Adipose tissue (tissue), 3 donors: ENCODE measurements around the gene SERPINB1. TPM values are rescaled to one million over a fixed set of nuclear protein-coding genes. Genes with fewer than 3 reads are reported as not detected.

Experiments
- H3K27ac ChIP-seq: one replicate; pipeline ENCODE4 v1.5.1; 2013; ENCODE audit warnings: low read depth, low read length
- WGBS, 3 donors: extraction: QIAGEN DNeasy Blood & Tissue Kit; methylation state at CpG; one replicate each; pipeline ENCODE4 v1.1.7; 2013; 5-methylcytosine and 5-hydroxymethylcytosine counted together
- polyA plus RNA-seq, 3 donors: library from polyadenylated mRNA; stranded (reverse); fragments of 200-250 nt; gene quantifications; one replicate each; pipeline ENCODE4 v1.2.3, GENCODE V29; 2013
- donor health status: healthy with polysubstance abuse.
- donor health status: Bipolar disorder and iron deficiency.
- donor health status: healthy.

The SERPINB1 gene
- polyA plus RNA-seq, 3 donors, result 54.0 to 299 (median 65.1) TPM

DNA sequence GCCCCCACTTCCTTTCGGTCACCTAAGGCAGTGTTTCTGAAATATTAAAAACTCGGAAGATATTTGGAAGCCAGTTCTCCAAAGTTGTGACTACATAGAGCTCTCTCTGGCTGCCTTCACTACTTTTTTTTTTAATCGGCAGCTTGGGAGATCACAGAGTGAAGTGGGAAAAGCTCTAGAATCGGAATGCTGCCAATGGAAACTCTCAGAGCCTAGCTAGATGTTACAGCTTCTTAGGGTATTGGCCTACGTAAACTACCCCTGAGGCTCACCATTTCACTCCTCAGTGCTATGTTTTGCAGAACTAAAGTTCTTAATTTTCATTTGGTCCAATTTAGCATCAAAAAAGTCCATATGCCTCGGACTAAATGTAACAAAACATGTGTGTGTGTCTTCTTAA lies 14.5 kb downstream of the SERPINB1 start:
- no peak overlapping the region for H3K27ac ChIP-seq
- WGBS, 3 donors, result 76 to 84% (median 84%) methylated on average over 6 of the region's 6 CpGs

DNA sequence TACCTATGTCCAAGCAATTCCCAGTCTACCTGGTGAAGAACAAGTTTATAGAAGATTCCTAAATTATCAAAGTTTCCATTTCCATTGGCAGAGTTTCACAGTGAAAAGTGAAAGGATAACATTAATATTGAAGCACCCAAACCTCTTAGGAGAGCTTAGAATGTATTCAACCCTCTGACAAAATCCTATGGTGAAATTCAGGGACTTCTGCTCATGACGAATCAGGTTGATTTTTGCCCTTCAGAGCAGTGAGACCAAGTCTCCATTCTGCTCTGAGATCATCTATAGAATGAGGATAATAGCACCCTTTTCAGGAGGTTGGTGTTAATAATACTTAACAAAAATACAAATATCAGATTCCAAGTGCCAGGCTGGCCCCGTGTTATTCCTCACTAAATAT lies 15.5 kb downstream of the SERPINB1 start:
- H3K27ac ChIP-seq, result no peak overlapping the region
- 62 to 78% (median 75%) methylated on average over 2 of the region's 2 CpGs for WGBS, 3 donors

DNA sequence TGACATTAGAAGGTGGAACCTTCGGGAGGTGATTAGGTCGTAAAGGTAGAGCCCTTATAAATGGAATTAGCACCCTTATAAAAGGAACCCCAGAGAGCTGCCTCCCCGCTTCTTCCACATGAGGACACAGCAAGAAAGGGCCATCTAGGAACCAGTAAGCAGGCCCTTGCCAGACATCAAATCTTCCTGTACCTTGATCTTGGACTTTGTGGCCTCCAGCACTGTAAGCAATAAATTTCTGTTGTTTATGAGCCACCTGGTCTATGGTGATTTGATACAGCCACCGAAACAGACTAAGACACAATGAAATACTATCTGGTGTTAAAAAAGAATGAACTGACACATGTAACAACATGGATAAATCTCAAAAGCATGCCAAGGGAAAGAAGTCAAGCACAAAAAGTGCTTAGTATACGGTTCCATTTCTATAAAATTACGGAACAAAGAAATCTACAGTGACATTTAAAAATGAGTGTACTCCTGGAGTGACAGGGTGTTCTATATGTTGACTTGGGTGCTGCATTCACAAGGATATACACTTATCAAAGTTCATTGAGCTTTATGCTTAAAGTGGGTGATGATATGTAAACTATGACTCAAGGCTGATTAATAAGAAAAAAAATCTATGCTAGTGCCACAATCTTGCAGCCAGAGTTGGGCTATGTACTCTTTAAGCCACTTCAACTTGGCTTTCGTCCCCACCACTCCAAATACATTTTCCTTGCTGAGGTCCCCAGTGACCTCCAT lies 18.4 kb downstream of the SERPINB1 start:
- H3K27ac ChIP-seq, result no peak overlapping the region
- WGBS, 3 donors, result 92 to 95% (median 93%) methylated on average over 7 of the region's 7 CpGs

DNA sequence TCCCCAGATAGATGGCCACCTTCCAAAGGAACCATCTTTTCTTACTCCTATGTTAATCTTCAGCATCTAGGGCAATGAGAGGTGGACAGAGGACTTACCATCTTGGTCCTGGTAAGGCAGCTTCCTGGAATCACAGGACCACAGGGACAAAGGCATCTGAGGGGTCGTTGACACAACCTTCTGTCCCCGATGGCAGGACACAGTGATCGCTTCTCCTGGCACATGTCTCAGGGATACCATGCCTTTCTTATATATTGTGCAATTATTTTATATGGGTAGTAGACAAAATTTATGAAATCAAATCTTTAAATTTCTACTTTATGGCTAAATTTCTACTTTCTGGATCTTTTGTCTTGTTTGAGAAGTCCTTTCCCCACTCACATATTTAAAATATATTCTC lies 20.1 kb downstream of the SERPINB1 start:
- 83 to 94% (median 94%) methylated on average over 3 of the region's 3 CpGs for WGBS, 3 donors

DNA sequence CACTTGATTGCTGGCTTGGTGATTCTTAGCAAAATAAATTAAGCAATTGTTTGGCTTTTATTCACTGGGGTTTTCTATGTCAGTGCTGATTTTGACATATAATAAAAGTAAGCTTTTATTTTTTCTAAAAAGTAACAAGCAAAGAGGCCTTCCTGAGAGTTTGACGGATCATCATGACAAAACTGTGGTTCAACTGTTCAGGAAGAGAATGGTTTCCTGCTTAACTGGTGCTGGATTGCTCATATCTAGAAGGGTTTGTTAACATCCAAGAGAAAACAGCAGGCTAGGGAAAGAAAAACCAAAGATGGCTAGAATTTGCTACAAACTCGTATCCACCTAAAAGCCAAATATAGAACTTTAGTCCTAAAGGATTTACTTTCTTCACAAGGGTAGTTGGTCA lies 21.2 kb downstream of the SERPINB1 start:
- 41 to 83% (median 52%) methylated on average over 2 of the region's 2 CpGs for WGBS, 3 donors
- H3K27ac ChIP-seq, result no peak overlapping the region

More for the DNA sequence above, 20.1 kb downstream of the SERPINB1 start:
- H3K27ac ChIP-seq, result no peak overlapping the region

DNA sequence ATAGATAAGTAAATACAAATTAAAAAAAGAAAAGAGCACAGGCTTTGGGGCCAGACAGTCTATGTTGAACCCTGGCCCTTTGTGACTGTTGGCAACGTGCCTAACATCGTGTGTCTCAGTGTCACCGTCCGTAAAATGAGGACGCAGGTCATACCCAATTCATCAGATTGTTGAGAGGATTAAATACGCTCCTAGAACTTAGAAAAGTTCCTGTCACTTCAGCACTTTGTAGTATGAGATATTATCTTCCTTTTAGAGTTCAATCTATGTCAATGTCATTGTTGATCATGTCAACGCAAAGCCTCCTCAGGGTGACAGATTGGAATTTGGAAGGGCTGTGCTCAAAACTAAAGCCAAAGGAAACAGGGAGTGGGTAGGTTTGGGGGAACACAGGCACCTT lies 21.7 kb downstream of the SERPINB1 start:
- 41 to 69% (median 43%) methylated on average over 7 of the region's 7 CpGs for WGBS, 3 donors
- no peak overlapping the region for H3K27ac ChIP-seq

DNA sequence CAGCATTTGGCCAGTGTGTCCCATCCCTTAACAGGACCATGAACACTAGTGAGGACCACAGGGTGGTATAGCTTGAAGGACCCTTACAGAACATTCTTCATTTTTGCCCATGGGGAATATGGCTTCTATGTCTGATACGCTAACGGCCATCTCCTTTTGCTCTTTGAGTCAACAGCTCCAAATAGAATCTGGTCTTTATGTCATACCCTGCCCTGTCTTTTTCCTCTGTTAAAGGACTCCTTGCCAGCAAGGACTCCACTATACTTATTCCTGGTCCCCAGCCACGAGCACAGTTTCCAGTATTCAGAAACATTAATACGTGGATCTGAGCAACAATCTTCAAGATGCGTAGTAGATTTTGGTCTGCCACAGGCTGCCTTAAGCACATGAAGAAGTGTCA lies 22.5 kb downstream of the SERPINB1 start:
- 73 to 94% (median 86%) methylated on average over 5 of the region's 5 CpGs for WGBS, 3 donors
- no peak overlapping the region for H3K27ac ChIP-seq

DNA sequence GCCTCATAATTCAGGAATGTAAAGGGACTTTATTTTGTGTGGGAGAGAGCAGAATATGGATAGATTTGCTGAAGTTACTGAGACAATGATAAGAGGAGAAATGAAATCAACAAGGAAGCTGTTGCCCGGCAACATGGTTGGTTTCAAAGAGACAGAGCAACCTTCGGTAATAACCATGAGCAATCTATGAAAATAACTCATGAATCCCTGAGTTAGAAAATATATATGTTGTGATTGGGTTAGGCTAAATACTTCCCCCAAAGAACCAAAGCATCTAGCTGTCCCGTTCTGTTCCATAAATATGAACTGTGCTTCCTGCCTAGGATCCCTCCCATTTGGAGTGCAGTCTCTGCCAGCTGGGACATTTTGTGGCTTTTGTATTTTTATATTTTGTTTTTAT lies 23.1 kb downstream of the SERPINB1 start:
- WGBS, 3 donors, result 13 to 23% (median 16%) methylated on average over 3 of the region's 3 CpGs
- H3K27ac ChIP-seq, result no peak overlapping the region

DNA sequence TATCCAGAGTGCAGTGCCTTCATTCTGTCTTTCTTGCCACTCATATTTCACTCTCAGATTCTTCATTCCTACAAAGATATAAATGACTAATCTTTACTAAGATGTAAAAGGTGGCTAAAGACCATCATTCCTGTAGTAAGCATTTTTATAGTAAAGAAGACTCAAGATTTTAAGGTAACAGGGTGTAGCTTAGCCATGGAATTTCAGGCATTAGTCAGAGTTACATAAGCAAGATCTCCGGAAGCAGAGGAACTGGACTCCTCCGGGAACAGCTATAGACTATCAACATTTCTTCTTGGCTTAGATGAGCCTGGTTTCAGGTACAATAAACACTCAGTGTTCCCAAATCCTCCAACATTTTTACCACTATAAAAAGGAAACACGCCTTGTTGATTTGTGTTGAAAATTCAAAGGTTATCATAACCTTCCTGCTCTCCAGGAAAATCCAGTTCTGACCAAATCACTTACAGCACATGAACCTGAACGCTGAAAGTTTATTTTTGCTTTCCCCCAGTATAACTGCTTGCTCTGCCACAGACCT lies 23.7 kb downstream of the SERPINB1 start:
- H3K27ac ChIP-seq, result no peak overlapping the region
- 6 to 25% (median 21%) methylated on average over 4 of the region's 4 CpGs for WGBS, 3 donors

DNA sequence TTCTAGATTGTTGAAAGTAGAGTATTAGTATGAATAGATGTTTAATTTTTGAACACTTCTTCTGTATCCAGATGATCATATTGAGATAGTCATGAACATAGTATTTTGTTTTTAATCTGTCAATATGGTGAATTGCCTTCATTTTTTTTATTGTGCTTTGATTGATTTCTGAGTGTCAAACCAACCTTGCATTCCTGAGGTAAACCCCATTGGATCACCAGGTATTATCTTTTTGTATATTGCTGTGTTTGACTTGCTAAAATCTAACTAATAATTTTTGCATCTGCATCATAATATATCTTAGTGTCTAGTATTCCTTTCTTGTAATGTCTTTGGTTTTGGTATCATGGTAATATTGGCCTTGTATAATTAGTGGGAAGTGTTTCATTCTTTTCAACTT lies 25.5 kb downstream of the SERPINB1 start:
- H3K27ac ChIP-seq, result no peak overlapping the region

DNA sequence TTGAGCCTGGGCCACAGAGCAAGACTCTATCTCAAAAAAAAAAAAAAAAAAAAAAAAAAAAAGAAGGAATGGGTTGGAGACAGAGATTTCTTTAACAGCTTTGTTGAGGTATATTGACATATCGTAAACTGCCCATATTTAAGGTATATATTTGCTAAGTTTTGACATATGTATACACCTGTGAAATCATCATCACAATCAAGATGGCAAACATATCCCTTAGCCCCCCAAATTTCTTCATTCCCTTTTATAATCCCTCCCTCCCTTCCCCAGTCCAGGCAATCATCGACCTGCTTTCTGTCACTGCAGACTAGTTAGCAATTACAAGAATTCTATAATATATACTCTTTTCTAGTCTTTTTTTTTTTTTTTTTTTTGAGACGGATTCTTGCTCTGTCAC lies 29.0 kb downstream of the SERPINB1 start:
- WGBS, 3 donors, result 94 to 97% (median 96%) methylated on average over 2 to 3 of the region's 3 CpGs
- H3K27ac ChIP-seq, result no peak overlapping the region

DNA sequence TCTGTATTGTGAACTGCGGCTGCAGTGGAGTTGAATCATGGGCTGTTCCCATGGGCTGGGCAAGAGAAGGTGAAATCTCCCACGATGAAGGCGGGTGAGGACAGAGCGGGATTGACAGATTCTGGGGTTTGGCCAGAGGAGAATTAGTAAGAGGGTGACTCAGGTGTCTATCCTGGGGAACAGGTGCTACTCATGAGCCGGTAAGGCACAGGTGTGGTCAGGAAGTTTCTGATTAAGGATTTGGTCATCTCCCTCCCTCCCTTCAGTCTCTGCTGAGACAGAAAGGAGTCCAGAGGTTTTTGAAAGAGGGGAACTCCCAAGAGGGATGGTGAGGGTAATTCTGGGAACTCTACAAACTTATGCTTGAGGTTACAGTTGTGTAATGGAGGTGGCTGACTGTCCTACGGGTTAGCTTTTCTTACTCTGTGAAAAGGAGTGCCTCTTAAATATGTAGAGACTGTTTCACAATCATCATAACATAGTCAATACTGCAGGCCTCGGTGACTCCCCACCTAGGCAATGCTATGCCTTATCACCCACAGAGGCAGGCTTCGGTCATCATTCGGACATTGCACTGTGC lies 31.5 kb downstream of the SERPINB1 start:
- no peak overlapping the region for H3K27ac ChIP-seq
- 51 to 66% (median 65%) methylated on average over 9 of the region's 9 CpGs for WGBS, 3 donors

DNA sequence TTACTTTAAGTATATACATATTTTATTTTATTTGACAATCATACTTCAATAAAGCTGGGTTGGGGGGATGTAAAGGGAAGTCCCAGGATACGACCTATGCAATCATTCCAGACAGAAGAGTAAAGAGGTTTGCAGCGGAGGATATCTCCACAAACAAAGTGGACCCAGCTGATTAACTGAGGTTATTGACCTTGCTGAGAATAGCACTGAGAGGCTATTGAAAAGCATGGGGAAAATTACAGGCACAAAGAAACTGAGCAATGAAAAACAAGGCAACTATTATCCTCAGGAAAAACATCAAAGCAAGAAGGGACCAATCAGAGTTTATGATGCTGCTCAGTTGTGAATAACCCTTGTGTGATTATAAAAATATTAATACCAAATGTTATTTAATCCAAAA lies 32.6 kb downstream of the SERPINB1 start:
- no peak overlapping the region for H3K27ac ChIP-seq
- 27 to 84% (median 75%) methylated on average over 2 of the region's 2 CpGs for WGBS, 3 donors

DNA sequence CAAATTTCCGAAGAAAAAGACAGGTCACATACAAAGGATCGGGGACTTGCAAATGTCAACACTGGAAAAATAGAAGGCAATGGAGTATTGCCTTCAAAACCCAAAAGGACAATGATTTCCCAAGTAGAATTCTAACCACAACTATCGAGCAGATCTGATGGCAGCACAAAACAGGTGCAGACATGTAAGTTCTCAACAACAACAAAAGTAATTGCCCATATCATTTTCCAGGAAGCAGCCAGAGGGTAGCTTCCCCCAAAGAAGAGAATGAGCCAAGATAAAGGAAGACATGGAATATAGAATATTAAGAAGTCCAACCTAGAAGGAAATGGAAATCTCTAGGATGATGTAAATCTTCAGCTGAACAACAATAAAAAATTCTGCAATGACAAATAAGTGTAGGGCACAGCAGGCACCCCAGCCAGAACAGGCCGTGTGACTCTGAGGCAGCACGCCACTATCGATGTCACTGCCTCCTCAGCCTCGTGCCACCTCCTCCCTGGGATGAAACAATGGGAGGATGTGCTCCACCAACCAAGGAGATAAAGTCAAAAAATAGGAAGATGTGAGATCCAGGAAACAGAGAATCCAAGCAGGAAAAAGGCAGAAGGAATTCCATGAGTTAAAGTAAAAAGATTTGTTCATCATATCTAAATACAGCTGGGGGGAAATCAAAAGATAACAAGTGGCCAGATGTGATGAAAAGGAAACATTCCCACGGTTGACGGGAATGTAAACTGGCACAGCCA lies 34.1 kb downstream of the SERPINB1 start:
- WGBS, 3 donors, result 44 to 66% (median 54%) methylated on average over 9 of the region's 9 CpGs
- H3K27ac ChIP-seq, result no peak overlapping the region

DNA sequence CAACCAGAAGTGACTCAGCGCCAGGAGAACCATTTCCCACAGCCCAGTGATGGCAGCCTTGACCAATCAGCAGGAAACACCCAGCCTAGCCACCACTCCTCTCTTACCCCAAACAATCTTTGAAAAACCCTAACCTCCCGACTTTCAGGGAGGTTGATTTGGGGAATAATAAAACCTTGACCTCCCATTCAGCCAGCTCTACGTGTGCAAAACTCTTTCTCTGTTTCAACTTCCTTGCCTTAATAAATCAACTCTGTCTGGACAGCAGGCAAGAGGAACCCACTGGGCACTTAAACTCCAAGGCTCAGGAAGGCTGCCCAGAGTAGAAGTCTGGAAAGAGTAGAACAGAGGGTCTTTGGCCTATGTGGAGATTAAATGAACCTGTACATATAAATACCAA lies 35.0 kb downstream of the SERPINB1 start:
- 54 to 70% (median 58%) methylated on average over 3 of the region's 3 CpGs for WGBS, 3 donors
- no peak overlapping the region for H3K27ac ChIP-seq

DNA sequence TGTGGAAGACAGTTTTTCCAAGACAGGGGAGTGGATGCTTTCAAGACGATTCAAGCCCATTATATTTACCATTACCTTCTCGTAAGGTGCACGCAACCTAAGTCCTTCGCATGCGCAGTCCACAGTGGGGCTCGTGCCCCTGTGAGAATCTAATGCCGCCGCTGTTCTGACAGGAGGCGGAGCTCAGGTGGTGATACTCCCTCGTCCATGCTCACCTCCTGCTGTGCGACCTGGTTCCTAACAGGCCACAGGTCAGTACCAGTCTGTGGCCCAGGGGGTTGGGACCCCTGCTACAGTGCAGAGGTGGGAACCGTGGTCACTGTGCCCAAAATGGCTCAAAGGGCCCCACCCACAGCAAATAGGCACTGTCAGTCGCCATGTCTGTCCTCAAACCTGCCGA lies 36.6 kb downstream of the SERPINB1 start:
- 93 to 97% (median 95%) methylated on average over 14 of the region's 14 CpGs for WGBS, 3 donors
- no peak overlapping the region for H3K27ac ChIP-seq

DNA sequence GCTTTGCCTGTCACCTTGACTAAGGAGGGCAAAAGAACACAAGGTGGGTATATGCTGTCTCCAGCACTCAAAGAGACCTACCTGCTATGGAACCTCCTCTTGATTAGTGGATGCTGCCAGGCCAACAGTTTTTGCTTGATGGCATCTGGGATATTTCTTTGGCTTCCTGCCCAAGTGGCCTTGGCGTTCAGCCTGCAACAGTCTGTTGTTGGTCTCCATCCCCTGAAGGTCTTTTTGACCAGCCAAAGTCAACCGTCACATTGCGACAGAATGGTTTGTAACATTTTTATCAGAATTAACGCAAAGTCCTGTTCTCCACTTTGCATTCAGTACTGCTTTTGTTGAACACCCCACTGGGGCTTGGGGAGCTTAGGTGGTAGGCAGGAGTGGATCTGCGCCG lies 37.1 kb downstream of the SERPINB1 start:
- no peak overlapping the region for H3K27ac ChIP-seq
- 50 to 69% (median 66%) methylated on average over 6 of the region's 6 CpGs for WGBS, 3 donors

DNA sequence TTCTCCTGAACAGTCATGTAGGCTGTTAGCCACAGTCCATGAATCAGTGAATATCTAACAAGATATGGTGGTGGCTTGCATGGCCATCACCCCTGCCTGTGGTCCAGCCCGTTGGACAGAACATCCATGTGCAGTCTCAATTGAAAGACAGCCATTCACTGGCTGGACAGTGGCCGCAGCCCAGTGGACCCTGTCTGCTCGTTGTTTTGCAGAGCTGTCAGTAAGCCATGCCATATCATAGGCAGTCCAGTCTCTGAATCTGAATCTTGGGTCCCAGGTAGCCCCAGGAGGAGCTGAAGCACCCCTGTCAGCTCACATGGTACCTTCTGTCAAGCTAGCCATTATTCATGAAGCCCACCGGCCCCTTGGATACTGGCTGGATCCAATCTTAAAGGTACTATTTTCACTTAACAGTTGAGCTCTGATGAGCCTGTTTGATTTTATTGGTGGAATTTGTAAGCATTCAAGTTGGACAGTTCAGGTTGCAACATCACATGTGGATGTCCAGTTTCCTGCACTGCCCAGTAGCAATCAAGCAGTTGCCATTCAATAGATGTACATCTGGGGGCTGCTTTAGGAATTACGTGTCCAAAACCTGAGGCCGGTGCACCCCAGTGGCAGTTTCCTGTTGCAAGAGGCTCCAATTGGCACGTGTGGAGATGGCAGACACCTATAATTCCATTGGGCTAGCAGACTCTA lies 37.8 kb downstream of the SERPINB1 start:
- no peak overlapping the region for H3K27ac ChIP-seq
- WGBS, 3 donors, result 74 to 88% (median 83%) methylated on average over 7 of the region's 7 CpGs

DNA sequence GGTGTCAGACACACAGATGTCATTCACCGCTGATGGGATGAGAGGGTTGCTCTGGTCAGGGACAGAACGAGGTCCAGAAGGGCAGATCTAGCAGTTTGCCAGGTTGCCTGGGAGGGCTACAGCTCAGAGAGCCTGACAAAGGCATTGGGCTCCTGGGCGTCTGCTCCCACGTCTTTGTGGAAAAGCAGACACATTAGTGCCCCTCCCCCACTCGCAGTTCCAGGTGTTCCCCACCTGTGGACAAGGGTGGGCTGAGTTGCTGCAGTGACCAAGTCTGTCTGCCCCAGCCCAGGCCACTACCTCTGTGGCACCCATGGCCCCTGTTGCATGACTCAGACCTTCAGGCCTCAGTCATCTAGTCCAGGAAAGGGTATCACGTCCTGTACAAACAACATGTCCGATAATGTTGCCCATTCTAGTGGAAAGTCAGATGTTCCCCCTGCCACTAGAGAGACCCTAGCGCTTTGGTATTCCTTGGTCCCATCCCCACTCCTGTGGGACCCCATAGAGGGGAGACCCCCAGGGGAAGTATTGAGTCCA lies 39.1 kb downstream of the SERPINB1 start:
- no peak overlapping the region for H3K27ac ChIP-seq
- WGBS, 3 donors, result 90 to 94% (median 93%) methylated on average over 8 of the region's 8 CpGs
